Loucy (cell line): ENCODE measurements around the gene TFG.

Source experiments
- H2AFZ ChIP-seq: fragments of 200-600 bp; sonication (generic); 2 replicates; pipeline ENCODE4 v1.6.0; 2016; ENCODE audit warnings: antibody characterized with exemption, mild to moderate bottlenecking, low read length, moderate library complexity
- H3F3A ChIP-seq: fragments of 200-600 bp; 2 replicates; pipeline ENCODE4 v1.6.0; 2016; ENCODE audit warnings: antibody characterized with exemption, low read depth, mild to moderate bottlenecking
- H3K27me3 ChIP-seq: fragments of 200-600 bp; sonication (generic); 2 replicates; pipeline ENCODE4 v1.6.1; 2014; ENCODE audit warnings: low read length, mild to moderate bottlenecking; ENCODE audit not compliant: insufficient read depth, poor library complexity, severe bottlenecking
- H3K36me3 ChIP-seq: fragments of 200-600 bp; sonication (generic); 2 replicates; pipeline ENCODE4 v1.6.1; 2016; ENCODE audit warnings: low read length; ENCODE audit not compliant: insufficient read depth
- H3K4me1 ChIP-seq: fragments of 200-600 bp; sonication (generic); 2 replicates; pipeline ENCODE4 v1.5.1; 2014; ENCODE audit warnings: low read length, mild to moderate bottlenecking; ENCODE audit not compliant: insufficient read depth, poor library complexity, severe bottlenecking
- H3K4me2 ChIP-seq: fragments of 200-600 bp; sonication (generic); 2 replicates; pipeline ENCODE4 v1.6.0; 2014; ENCODE audit warnings: antibody characterized with exemption, low read length, low read depth, mild to moderate bottlenecking; ENCODE audit not compliant: poor library complexity, severe bottlenecking
- H3K4me3 ChIP-seq: fragments of 200-600 bp; sonication (generic); 2 replicates; pipeline ENCODE4 v1.5.1; 2014; ENCODE audit warnings: low read length, mild to moderate bottlenecking, mixed read lengths; ENCODE audit not compliant: poor library complexity, severe bottlenecking
- H3K79me2 ChIP-seq: fragments of 200-600 bp; sonication (generic); 2 replicates; pipeline ENCODE4 v1.6.1; 2014; ENCODE audit warnings: low read length; ENCODE audit not compliant: insufficient read depth
- H3K9ac ChIP-seq: fragments of 200-600 bp; sonication (generic); 2 replicates; pipeline ENCODE4 v1.6.0; 2014; ENCODE audit warnings: mild to moderate bottlenecking, low read depth, low read length, moderate library complexity; ENCODE audit not compliant: poor library complexity, severe bottlenecking
- H3K9me2 ChIP-seq: fragments of 200-600 bp; sonication (generic); replicated peaks from 2 replicates; pipeline ENCODE4 v1.6.1; 2016; ENCODE audit warnings: low read depth, low read length, mixed read lengths
- H3K9me3 ChIP-seq: fragments of 200-600 bp; sonication (generic); 2 replicates; pipeline ENCODE4 v1.6.1; 2014; ENCODE audit warnings: mild to moderate bottlenecking, antibody characterized with exemption, low read length, low read depth; ENCODE audit not compliant: insufficient read depth
- H4K20me1 ChIP-seq: fragments of 200-600 bp; sonication (generic); 2 replicates; pipeline ENCODE4 v1.6.0; 2014; ENCODE audit warnings: antibody characterized with exemption, low read length, mild to moderate bottlenecking; ENCODE audit not compliant: insufficient read depth, poor library complexity, severe bottlenecking
- EZH2phosphoT487 ChIP-seq: fragments of 200-600 bp; IDR thresholded peaks from 2 replicates; pipeline ENCODE4 v1.6.1; 2018; ENCODE audit warnings: antibody characterized with exemption, mild to moderate bottlenecking, moderate library complexity, borderline replicate concordance
- TF ChIP-seq, protein P1 (sequence below): fragments of 200-600 bp; sonication (generic); conservative IDR thresholded peaks from 2 replicates; pipeline ENCODE4 v1.5.1; 2014; ENCODE audit warnings: mild to moderate bottlenecking, antibody characterized with exemption, low read length

The TFG gene

DNA sequence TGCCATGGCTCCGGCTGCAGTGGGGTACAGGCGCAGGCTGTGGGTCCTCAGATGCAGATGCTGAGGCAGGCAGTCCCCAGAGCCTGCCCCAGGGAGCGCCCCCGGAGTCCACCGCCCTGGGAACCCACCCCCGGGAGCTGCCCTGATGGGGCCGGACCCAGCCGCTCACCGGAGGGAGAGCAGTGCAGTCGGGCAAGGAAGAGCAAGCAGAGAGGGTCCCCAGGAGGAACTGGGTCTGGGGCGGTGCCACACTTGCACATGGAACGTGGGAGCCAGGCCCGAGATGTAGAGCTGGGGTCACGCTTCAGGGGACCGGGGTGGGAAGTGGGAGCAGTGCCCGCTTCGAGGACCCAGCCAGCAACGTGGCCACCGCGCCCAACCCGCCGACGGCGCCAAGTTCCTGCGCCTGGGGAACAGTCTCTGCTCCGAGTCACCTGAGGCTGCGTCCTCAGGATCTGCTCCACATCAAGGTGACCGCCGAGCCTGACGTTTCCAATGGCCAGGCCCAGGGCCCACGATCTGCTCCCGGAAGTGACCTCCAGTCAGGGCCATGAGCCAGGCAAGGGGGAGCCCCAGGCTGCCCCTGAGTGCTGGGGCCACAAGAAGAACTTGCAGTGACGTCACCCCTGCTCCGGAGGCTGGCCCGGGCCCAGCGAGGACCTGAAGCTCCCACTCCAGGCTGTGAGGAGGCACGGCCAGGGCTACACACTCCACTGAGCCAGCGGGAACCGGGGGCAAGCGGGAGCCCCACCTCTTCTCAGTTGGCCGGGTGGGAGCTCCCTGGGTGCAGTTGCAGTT lies 27.0 kb upstream of the TFG start:
- no peaks in the 10 kb centered on the region for H4K20me1 ChIP-seq
- TF ChIP-seq, protein P1, sequence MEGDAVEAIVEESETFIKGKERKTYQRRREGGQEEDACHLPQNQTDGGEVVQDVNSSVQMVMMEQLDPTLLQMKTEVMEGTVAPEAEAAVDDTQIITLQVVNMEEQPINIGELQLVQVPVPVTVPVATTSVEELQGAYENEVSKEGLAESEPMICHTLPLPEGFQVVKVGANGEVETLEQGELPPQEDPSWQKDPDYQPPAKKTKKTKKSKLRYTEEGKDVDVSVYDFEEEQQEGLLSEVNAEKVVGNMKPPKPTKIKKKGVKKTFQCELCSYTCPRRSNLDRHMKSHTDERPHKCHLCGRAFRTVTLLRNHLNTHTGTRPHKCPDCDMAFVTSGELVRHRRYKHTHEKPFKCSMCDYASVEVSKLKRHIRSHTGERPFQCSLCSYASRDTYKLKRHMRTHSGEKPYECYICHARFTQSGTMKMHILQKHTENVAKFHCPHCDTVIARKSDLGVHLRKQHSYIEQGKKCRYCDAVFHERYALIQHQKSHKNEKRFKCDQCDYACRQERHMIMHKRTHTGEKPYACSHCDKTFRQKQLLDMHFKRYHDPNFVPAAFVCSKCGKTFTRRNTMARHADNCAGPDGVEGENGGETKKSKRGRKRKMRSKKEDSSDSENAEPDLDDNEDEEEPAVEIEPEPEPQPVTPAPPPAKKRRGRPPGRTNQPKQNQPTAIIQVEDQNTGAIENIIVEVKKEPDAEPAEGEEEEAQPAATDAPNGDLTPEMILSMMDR = no peak
- no peak for TF ChIP-seq EZH2phosphoT487
- H3K4me2 ChIP-seq = no peak overlapping the region
- no peak overlapping the region for H3K4me3 ChIP-seq
- no peak overlapping the region for H3K9ac ChIP-seq
- no peaks in the 10 kb centered on the region for H3K9me2 ChIP-seq
- H3K9me3 ChIP-seq = no peaks in the 10 kb centered on the region
- no peaks in the 10 kb centered on the region for H3K79me2 ChIP-seq
- H2AFZ ChIP-seq = no peak overlapping the region
- H3K4me1 ChIP-seq = no peaks in the 10 kb centered on the region
- H3F3A ChIP-seq = no peaks in the 10 kb centered on the region
- H3K27me3 ChIP-seq = no peaks in the 10 kb centered on the region
- H3K36me3 ChIP-seq = no peaks in the 10 kb centered on the region

DNA sequence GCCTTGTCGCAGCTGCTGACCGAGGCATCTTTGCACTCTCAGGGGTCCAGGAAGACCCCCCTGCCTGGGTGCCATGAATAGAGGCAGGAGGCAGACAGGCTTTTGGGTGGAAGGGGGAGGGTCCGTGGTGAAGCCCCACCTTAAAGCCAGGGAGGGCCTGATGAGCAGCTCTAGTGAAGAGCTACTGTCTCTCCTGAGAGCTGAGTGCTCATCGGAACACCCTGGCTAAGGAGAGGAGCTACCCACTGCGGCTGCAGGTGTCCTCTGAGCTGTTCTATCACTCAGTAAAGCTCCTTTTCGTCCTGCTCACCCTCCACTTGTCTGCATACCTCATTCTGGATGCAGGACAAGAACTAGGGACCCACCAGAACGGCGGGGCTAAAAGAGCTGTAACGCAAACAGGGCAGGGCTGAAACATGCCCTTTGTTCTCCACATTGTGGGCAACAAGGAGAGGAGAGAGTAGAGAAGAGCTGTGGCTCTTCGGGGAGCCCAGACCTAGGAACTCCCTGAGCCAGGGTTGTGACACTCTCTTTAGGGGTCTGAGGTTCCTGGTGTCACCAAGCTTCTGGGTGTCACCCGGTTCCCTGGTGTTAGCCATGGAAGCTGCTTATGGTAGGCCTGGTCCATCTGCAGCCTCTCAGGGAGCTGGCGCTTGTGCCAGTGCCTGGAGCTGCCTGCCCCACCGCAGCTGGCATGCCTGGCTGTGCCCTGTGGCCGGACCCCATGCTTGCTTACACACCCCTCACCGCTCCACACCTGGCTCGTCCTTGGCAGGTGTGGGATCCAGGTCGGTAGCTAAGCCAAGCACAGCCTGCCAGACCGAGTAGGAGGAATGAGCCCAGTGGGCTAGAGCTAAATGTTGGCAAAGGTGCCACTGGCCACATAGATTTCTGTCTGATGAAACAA lies 26.2 kb upstream of the TFG start:
- no peak for TF ChIP-seq EZH2phosphoT487
- TF ChIP-seq, protein P1 = no peak
- no peaks in the 10 kb centered on the region for H3K9me2 ChIP-seq
- H3K27me3 ChIP-seq = no peaks in the 10 kb centered on the region

DNA sequence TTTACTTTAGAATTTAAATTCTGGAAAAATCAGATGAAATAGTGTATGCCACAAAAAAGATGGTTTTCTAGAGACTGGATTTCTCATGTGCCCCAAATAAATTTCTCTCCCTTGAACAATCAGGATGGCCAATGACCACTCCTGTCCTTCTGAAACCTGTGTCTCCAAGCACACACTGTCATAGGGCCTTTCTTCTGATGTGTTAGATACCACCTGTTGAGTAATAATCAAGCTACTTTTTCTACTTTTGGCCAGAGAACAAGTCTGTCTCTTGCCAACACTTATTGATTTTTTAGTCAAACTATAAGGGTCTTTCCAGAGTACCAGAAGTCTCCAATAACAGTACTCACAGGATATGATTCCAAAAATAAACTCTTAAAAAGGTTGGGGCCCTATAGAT lies 16.1 kb upstream of the TFG start:
- Histone ChIP-seq H3K4me3 (no peak overlapping the region), H3F3A (no peaks in the 10 kb centered on the region), H3K9me2 (no peaks in the 10 kb centered on the region), H3K4me2 (no peak overlapping the region), H2AFZ (no peak overlapping the region), H4K20me1 (no peaks in the 10 kb centered on the region), H3K36me3 (no peaks in the 10 kb centered on the region), H3K4me1 (no peaks in the 10 kb centered on the region), H3K9me3 (no peaks in the 10 kb centered on the region), H3K27me3 (peaks cover 32% of the 10 kb centered on the region), H3K79me2 (no peaks in the 10 kb centered on the region), H3K9ac (no peak overlapping the region)
- TF ChIP-seq, protein P1 = no peak
- TF ChIP-seq EZH2phosphoT487 = no peak

More for the DNA sequence above, 26.2 kb upstream of the TFG start:
- no peaks in the 10 kb centered on the region for H3K79me2 ChIP-seq
- H3K4me1 ChIP-seq = no peaks in the 10 kb centered on the region
- H3K36me3 ChIP-seq = no peaks in the 10 kb centered on the region
- H3K4me2 ChIP-seq = no peak overlapping the region
- no peaks in the 10 kb centered on the region for H3F3A ChIP-seq
- H3K9me3 ChIP-seq = no peaks in the 10 kb centered on the region
- H4K20me1 ChIP-seq = no peaks in the 10 kb centered on the region
- no peak overlapping the region for H3K9ac ChIP-seq
- no peak overlapping the region for H2AFZ ChIP-seq
- H3K4me3 ChIP-seq = no peak overlapping the region
